ENCODE data around the gene INSR.
"Not testable (repeated sequence)": the region's sequence is repeated elsewhere in the genome, so short reads cannot be mapped to it uniquely, and the experiment has no call there.

The INSR gene

DNA sequence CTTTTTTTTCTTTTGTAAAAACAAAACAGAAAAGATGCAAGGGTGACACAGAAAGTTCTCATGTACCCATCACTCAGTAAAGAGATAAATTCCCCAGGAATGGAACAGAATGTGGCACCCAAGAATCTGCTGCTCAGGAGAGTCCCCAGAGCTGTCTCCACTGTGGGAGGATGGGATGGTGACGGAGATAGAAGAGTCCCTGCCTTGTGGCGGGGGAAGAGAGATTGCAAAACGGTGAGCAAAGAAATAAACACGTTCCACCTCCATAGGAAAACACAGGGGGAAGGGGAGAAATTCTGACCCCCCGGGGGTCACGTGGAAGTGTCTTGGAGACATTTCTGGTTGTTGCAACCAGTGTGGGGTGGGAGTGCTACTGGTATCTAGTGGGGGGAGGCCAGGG is 76.4 kb downstream of the INSR start:
- DNase-seq: no peak

DNA sequence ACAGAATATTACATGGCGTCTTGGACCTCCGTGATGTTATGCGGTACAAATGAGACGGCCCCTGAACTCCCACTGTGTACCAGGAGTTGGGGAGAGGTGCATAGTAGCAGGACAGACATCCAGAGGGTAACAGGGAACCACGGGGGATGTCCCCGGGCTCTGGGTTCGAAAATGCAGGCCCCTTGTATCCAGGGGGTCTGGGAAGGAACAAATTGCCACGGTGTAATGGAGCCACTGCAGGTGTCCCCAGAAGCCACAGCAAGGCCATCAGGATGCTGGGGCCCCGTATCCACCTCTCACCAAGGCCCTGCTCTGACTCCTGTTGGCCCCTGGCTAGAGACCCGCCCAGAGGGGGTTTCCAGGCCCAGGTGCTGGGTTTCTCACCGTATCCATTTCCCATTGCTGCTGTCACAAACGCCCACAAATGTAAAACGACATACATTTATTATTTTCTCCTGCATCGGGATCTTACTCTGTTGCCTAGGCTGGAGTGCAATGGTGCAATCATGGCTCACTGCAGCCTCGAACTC is 77.8 kb downstream of the INSR start:
- no peak for DNase-seq

DNA sequence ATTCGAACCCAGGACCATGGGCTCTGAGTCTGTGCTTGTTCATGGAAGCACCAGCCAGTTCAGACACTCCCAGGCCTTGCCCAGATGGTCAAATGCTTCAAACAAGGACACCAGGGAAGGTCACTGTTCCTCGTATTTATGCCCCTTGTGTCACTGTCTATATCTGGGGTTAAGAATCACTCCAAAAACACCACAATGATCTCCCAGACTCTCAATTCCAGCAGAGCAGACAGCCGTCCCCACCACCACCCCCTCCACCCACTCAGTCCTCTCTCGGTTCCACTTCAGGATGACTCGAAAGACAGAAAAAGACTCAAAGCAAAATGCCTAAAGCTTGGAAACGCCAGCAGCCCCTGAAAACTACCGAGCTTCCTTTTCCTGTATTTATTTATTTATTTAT is 79.0 kb downstream of the INSR start:
- DNase-seq: no peak

DNA sequence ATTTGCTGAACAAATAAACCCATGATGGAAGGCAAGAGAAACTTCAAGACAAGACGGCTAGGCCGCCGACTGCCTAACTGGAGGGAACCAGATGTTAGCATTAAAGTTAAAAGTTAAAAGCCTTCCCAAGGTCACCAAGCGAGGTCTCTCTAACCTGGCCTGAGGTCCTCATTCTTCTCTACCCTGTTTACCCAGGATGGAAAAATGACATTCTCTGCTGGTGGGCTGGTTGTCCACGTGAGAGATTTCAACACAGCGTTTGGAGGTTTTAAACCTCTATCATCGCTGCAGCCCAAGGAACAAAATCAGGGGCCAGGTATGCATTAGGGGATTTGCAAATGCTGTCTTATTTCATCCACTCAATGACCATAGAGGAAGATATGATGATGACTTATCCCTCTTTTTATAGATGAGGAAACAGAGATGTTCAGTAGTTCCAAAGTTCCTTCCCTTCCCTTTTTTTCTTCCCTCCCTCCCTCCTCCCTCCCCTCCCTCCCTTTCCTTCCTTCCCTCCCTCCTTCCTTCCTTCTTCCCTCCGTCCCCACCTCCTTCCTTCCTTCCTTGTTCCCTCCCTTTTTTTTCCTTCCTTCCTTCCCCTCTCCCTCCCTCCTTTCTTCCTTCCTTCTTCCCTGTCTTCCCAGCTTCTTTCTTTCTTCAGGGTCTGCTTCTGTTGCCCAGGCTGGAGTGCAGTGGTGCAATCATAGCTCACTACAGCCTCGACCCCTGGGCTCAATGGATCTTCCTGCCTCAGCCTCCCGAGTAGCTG is 79.7 kb downstream of the INSR start:
- no peak for DNase-seq

DNA sequence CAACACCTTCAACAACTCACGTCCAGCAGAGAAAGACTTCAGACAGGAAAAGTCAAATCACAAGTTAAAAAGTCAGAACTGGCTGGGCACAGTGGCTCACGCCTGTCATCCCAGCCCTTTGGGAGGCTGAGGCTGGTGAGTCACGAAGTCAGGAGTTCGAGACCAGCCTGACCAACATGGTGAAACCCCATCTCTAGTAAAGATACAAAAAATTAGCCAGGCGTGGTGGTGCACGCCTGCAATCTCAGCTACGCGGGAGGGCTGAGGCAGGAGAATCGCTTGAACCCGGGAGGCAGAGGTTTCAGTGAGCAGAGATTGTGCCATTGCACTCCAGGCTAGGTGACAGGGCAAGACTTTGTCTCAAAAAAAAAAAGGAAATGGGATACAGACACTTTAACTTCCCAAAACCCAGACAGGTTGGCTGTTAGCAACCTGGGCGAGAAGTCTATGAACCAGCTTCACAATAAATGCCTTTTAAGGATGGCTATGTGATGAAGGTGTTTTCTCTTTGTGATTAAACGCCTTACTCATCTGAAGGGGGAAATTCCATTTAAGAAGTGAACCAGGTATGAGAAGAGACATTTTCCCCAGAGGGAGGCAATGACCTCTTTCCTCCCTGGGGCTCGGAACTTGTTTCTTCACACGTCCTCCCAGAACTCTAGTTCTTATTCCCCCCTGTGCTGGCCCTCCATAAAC is 80.4 kb downstream of the INSR start:
- DNase-seq: no peak

DNA sequence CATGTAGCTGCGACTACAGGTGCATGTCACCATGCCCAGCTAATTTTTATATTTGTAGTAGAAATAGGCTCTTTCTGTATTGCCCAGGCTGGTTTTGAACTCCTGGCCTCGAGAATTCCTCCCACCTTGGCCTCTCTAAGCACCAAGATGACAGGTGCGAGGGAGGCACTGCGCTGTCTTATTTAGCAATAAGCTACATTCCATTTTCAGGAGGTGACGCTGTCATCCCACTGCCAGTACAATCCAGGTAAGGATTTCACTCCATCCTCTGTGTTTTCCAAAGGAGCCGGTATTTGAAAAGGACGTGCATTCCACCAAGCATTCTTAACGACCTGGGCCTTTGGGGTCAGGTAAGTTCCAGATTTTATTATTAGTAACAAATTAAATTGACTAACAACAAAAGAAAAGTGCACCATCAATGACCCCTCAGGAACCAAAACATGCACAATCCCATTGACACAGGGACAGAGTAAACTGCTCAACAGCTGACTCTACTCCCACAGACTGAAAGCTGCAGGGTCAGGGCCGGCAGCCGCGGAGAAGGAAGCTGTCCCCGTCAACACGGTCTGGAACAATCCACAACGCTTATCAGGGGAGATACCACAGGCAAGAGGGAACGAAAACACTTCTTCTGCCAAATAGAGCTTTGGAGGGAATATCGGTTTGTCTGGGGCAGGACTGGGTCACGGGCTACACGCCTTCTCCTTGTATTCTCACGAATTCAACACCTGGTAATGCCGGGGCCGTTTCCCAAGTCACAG is 82.8 kb downstream of the INSR start:
- no peak for DNase-seq

DNA sequence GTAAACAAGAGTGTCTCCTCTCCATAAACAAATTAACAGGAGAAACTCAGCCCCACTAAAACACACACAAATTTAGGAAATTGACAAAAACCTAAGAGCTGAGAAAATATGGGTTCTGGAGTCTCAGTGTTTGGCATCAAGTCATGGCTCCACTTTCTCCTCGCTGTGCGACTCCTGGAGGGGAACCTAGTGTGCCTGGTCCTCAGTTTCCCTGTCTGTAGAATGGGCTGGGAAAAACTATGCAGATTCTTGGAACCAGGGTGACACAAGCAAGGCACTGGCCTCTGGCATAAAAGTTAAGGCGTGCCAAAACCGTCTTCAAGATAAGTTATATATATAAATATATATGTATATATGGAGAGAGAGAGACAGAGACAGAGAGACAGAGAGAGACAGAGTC is 83.9 kb downstream of the INSR start:
- DNase-seq: no peak

DNA sequence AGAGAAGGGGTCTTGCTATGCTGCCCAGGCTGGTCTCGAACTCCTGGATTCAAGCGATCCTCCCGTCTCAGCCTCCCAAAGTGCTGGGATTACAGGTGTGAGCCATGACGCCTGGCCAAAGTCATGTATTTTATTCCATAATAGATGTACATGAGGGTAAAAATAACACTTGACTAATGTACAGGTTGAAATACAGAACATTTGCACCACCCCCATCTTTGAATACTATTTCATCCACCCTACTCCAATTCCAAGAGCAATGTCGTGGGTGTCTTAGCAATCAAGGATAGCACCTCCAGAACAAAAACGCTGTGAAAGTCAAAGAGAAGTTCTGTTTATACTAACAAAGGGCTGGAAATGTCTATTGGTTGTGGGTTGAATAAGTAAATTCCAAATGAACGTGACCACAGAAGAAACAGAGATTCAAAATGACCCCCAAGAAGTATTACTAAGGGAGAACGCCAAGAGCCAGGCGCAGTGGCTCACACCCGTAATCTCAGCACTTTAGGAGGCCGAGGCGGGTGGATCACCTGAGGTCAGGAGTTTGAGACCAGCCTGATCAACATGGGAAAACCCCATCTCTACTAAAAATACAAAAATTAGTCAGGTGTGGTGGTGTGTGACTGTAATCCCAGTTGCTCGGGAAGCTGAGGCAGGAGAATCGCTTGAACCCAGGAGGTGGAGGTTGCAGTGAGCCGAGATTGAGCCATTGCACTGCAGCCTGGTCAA is 84.5 kb downstream of the INSR start:
- DNase-seq: not testable (repeated sequence)

DNA sequence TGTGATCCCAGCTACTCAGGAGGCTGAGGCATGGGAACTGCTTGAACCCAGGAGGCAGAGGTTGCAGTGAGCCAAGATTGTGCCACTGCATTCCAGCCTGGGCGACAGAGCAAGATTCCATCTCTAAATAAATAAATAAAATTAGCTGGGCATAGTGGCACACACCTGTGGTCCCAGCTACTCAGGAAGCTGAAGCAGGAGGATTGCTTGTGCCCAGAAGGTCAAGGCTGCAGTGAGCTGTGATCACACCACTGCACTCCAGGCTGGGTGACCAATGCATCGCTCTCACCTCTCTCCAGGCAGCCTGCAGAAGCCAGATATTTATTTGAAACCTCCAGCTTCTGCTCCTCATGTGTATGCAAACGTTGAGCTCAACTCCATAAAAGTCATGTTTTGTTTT is 85.2 kb downstream of the INSR start:
- not testable (repeated sequence) for DNase-seq

DNA sequence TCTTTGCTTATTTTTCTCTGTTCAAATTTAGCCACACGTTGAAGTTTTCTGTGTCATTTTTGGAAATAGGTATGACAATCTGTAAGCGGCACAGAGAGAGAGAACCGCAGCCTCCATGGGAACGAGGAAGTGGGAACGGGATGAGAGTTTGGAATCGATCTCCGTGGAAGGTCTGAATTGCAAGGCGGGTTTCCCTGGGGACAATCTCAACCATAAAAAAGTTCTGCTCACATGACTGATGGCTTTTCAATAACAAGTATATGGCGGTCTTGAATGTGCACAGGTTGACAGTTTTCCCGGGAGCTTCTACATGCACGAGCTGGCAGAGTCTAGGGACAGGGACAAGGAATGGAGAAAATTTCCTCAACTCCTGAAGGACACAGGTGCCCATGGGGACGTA is 90.9 kb downstream of the INSR start:
- DNase-seq: no peak

DNA sequence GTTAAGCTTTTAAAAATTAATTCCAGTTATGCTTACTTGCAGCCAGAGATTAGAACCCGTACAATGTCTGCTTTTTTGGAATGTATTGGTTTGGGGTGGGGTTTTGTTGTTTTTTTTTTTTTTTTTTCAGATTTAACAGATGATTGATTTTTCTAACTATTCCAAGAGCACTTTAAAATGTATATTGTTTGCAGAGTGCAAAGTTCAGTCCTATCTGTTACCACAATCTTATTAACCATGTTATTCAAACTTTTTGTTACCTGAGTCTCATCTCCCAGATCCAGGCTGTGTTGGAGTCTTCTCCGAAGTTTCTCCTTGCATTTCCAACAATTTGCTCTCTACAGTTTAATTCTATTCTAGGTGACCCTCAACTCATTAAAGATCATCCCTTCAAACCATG is 91.3 kb downstream of the INSR start:
- no peak for DNase-seq

DNA sequence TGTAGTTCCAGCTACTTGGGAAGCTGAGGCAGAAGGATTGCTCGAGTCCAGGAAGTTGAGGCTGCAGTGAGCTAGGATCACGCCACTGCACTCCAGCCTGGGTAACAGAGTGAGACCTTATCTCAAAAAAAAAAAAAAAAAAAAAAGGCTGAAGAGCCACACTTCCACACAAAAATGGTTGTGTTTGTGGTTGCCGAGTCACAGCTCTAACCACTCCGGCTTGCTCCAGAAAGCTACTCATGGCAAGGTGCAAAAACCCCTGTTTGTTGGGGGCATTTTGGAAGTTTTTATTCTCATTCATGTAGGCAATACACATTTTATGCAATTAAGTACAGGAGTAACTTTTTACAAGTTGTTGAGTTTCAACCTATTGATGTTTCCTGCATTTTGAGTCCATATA is 93.5 kb downstream of the INSR start:
- no peak for DNase-seq

DNA sequence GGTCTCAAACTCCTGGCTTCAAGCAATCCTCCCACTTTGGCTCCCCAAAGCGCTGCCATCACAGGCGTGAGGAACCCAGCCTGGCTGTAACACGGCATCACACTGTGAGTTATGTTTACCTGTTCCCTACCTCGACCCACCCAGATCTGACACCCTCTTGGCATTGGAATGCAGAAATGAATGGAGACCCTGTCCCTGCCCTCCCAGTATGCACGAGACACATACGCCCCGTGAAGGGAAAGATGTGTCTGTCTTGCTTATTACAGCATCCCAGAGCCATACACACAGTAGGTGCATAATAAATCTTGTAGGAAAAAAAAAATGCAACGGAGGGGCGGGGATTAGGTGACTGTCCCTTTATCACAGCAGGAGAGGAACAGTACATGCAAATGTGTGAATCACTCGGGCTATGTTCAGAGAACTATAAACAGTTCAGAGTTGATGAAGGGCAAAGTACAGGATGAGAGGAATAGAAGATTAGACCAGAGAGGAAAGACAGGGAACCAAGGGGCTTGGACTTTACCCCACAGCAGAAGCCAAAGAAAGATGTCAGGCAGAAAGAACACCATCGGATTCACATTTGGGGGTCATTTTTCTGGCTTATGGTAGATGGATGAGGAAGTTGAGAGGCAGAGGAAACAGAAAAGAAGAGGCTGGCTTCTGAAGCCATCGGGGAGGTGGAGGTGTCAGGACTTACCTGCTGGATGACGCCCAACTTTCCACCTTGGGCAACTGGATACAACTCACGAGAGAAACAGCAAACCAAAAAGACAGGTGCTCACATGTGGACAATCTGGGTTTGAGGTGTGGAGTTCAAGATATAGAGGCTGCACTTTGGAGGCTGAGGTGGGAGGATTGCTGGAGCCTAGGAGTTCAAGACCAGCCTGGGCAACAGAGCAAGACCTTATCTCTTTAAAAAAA is 94.3 kb downstream of the INSR start:
- no peak for DNase-seq

DNA sequence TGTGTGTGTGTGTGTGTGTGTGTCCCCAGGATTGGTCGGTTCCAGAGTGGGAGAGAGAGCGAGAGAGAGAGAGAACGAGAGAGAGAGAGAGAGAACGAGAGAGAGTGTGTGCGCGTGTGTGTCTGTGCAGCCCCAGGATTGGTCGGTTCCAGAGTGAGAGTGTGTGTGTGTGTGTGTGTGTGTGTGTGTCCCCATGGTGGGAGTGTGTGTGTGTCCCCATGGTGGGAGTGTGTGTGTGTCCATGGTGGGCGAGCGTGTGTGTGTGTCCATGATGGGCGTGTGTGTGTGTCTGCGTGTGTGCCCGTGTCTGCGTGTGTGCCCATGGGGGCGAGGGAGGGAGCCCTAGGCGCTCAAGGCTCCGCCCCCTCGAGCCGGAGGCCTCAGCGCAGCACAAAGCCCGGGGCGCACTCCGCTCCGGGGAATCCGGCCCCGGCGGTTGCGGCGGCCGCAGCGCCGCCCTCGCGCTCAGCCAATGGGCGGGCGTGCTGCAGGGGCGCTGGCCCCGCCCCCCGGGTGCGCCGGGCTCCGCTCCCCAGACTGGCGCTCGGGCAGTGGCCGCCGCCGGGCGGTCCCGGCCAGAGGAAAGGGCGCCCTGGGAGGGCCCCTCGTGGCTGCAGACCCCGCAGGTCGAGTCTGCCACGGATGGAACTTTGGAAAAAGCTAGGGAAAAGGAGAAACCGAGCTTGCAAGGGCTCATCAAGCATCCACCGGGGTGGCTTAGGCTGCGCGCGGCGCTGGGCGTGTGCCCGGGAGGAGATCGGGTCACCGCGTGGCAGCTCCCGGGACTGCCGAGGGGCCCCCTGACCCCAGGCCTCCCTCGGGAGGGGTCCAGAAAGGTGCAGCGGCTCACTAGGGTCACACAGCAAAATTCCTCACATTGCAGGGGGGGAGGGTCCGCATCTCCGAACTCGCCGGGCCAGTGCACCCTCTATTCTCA is 96.2 kb downstream of the INSR start:
- DNase-seq: peak; percentile 89

DNA sequence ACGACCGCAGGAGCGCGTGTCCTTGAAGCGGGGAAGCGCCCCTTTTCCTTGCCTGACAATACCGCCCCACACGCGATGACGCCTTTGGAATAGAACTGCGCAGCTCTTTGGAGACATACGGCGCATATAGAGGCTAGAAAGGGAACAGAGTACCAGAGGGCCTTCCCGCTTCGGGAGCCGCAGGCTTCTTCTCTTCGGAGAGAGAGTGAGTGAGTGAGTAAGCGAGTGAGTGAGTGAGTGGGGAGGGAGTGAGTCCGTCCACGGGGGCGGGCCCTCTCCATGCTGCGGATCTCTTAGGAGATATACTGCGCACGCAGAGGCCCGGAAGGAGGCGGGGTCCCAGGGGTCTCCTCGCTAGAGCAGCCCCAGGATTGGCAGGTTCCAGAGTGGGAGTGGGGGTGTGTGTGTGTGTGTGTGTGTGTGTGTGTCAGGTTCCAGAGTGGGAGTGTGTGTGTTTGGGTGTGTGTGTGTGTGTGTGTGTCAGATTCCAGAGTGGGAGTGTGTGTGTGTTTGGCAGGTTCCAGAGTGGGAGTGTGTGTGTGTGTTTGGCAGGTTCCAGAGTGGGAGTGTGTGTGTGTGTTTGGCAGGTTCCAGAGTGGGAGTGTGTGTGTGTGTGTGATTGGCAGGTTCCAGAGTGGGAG is 97.0 kb downstream of the INSR start:
- peak; percentile 80 for DNase-seq

DNA sequence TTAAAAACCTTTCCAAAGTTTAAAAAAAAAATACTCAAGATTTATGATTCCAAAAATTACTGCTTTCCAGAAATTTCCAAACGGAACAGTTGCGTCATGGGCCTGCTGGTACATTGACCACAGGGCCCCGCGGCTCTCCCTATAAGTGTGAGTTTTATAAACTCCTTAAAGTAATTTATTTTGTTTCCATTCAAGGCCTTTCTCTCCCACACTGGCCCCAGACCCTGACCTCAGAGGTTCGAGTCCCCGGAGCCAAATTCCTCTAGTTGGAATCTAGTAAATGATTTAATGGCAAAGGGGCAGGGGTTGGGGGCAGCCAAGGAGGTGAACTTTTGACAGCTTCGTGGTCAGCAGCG is 97.5 kb downstream of the INSR start:
- no peak for DNase-seq

DNA sequence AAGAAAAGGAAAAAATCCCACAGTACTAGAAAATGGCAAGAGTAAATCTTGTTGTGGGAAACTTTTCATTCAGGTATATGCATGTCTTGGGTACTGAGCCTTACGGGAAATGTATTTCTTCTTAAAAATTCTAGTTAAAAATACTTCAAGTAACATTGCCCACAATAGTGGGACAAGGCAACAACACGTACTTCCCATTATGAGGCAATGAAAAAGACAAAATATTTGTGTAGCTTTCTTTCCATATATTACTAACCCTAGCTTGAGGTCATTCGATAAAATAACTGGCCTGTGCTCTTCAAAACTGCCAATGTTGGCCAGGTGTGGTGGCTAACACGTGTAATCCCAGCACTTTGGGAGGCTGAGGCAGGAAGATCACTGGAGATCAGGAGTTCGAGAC is 99.2 kb downstream of the INSR start:
- DNase-seq: no peak

DNA sequence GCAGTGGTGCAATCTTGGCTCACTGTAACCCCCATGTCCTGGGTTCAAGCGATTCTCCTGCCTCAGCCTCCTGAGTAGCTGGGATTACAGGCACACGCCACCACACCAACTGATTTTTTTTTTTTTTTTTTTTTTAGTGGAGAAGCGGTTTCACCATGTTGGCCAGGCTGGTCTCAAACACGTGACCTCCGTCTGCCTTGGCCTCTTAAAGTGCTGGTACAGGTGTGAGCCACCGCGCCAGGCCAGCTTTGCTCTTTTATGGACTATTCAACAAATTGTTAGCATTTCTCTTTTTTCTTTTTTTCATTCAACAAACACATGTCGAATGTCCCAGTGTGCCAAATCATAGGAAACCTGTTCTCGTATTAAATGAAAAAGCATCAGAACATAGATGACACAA is 99.6 kb downstream of the INSR start:
- no peak for DNase-seq

DNA sequence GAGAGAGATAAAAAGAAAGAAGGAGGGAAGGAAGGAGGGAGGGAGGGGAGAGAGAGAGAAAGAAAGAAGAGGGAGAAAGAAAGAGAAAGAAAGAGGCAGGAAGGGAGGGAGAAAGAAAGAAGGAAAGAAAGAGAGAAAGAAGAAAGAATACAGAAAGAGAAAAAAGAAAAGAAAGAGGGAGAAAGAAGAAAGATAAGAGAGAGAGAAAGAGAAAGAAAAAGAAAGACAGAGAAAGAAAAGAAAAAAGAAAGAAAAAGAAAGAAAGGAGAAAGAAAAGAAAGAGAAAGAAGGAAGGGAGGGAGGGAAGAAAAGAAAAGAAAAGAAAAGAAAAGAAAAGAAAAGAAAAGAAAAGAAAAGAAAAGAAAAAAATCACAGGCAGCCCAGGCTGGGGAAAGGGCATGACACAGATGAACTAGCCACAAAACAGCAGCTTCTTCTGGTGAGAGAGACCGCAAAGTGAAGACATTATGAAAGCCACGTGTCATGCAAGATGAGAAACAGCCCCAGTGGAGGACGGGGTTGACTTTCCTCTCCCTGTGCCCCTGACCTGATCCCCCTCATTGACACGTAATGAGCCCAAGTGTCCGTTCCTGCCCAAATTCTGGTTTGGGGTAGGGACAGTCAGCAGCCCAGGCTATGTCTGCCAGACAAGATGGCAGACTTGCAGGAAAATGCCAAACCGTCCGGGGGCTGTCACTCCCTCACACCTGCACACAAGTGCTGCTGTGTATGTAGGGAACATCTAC is 102.1 kb downstream of the INSR start:
- no peak for DNase-seq

Data from NCI-H1092 (cell line).